GM12878 (cell line): ENCODE results near the gene PLOD2. TPM values are rescaled to one million over a fixed set of nuclear protein-coding genes. Genes with fewer than 3 reads are reported as not detected.
A peak's percentile ranks its signal among the peaks of the same experiment; 100 is the strongest.

Experiments used
- ATAC-seq: fragments of 200-7000 bp; cut with Tn5 transposase; 3 replicates; pipeline ENCODE4 v1.9.1; 2020; ENCODE audit warnings: mild to moderate bottlenecking, moderate library complexity
- BruUV-seq: library from RNA; stranded (reverse); fragments of 400-500 nt; replicated peaks from 2 replicates; lab custom pipeline; 2021; lab: Mats Ljungman, UMichigan
- CTCF ChIA-PET: fragments of 300-600 bp; sonication (Branson Sonifier 250); formaldehyde crosslinking; extraction: SDS; loops from one replicate; lab custom pipeline; 2021; ENCODE audit warnings: inconsistent platforms; lab: Yijun Ruan, JAX
- POLR2A ChIA-PET: fragments of 350-600 bp; formaldehyde crosslinking; extraction: SDS; loops from one replicate; lab custom pipeline; 2021; ENCODE audit warnings: inconsistent platforms; lab: Charles Lee
- RAD21 ChIA-PET: fragments of 300-600 bp; sonication (Branson Sonifier 250); formaldehyde crosslinking; loops from one replicate; lab custom pipeline; 2023; ENCODE audit warnings: antibody characterized with exemption; ENCODE audit not compliant: unreplicated experiment; lab: Charles Lee
- SMC1A ChIA-PET: fragments of 300-600 bp; sonication (Branson Sonifier 250); formaldehyde crosslinking; loops from one replicate; lab custom pipeline; 2023; ENCODE audit not compliant: unreplicated experiment, uncharacterized antibody; lab: Charles Lee
- DNase-seq: peaks from one replicate; pipeline ENCODE4 v3.0.0-alpha.2; 2011; ENCODE audit warnings: low read depth, low spot score
- FAIRE-seq: peaks from 3 replicates; lab custom pipeline; 2011; peaks lifted over from hg19 to GRCh38; lab: Jason Lieb, UNC
- H2AFZ ChIP-seq: 2 replicates; pipeline ENCODE4 v1.6.0; 2011; ENCODE audit warnings: low read depth, low read length, control low read depth; ENCODE audit not compliant: control insufficient read depth
- H3K27ac ChIP-seq: 2 replicates; pipeline ENCODE4 v1.5.1; 2011; ENCODE audit warnings: control low read depth; ENCODE audit not compliant: control insufficient read depth, insufficient read depth
- H3K27me3 ChIP-seq, 2 experiments: replicated peaks in 1 of 2; 2 replicates each; pipeline versions ENCODE4 v1.6.0 to v1.6.1; 2011; ENCODE audit warnings: low read length in 1 of 2; ENCODE audit not compliant: control insufficient read depth in 2 of 2, insufficient read depth in 2 of 2
- H3K36me3 ChIP-seq, 2 experiments: 2 replicates each; pipeline ENCODE4 v1.5.1; 2011; ENCODE audit warnings: low read length in 1 of 2; ENCODE audit not compliant: control insufficient read depth in 2 of 2, insufficient read depth in 2 of 2
- H3K4me1 ChIP-seq: 2 replicates; pipeline ENCODE4 v1.6.1; 2011; ENCODE audit warnings: mild to moderate bottlenecking, low read length, moderate library complexity, mixed read lengths; ENCODE audit not compliant: control insufficient read depth, insufficient read depth
- H3K4me2 ChIP-seq: 2 replicates; pipeline ENCODE4 v1.6.0; 2011; ENCODE audit warnings: control low read depth; ENCODE audit not compliant: control insufficient read depth, insufficient read depth
- H3K4me3 ChIP-seq: fragments of 200-600 bp; sonication (generic); 2 replicates; pipeline ENCODE4 v1.5.1; 2016
- H3K79me2 ChIP-seq: 2 replicates; pipeline ENCODE4 v1.6.0; 2011; ENCODE audit warnings: low read length; ENCODE audit not compliant: control insufficient read depth, insufficient read depth
- H3K9ac ChIP-seq: 2 replicates; pipeline ENCODE4 v1.8.0; 2011; ENCODE audit warnings: low read length, control low read depth, mixed read lengths; ENCODE audit not compliant: control insufficient read depth, insufficient read depth
- H3K9me3 ChIP-seq: replicated peaks from 3 replicates; pipeline ENCODE4 v1.5.1; 2011; ENCODE audit warnings: mild to moderate bottlenecking, low read length; ENCODE audit not compliant: control insufficient read depth, insufficient read depth
- H4K20me1 ChIP-seq: 2 replicates; pipeline ENCODE4 v1.6.0; 2011; ENCODE audit not compliant: control insufficient read depth, insufficient read depth
- CREM ChIP-seq: IDR thresholded peaks from 2 replicates; pipeline ENCODE4 v1.6.1; 2014; ENCODE audit warnings: antibody characterized with exemption, low read depth
- E4F1 ChIP-seq: fragments of 450-650 bp; IDR thresholded peaks from 2 replicates; pipeline ENCODE4 v1.6.1; 2018; ENCODE audit warnings: borderline replicate concordance, mild to moderate bottlenecking; ENCODE audit not compliant: partially characterized antibody
- EGR1 ChIP-seq, 2 experiments: IDR thresholded peaks; 1 replicate in 1 of 2; 2 replicates in 1 of 2; pipeline ENCODE4 v1.6.1; 2011 to 2012; ENCODE audit warnings: low read depth in 2 of 2, low read length in 2 of 2, borderline replicate concordance in 1 of 2, mild to moderate bottlenecking in 1 of 2, moderate library complexity in 1 of 2
- KDM1A ChIP-seq: fragments of 200-600 bp; sonication (generic); IDR thresholded peaks from 2 replicates; pipeline ENCODE4 v1.6.1; 2016; ENCODE audit warnings: borderline replicate concordance
- KLF5 ChIP-seq: fragments of 450-650 bp; IDR thresholded peaks from 2 replicates; pipeline ENCODE4 v1.6.1; 2014; ENCODE audit warnings: mild to moderate bottlenecking; ENCODE audit not compliant: partially characterized antibody
- POLR2AphosphoS2 ChIP-seq: IDR thresholded peaks from 2 replicates; pipeline ENCODE4 v1.6.1; 2011; ENCODE audit warnings: low read depth, mild to moderate bottlenecking, low read length, improper control_type of control experiment, moderate library complexity
- SMAD1 ChIP-seq: fragments of 450-650 bp; IDR thresholded peaks from 2 replicates; pipeline ENCODE4 v1.6.1; 2018; ENCODE audit warnings: mild to moderate bottlenecking, low read depth; ENCODE audit not compliant: partially characterized antibody
- ZBED1 ChIP-seq: IDR thresholded peaks from 2 replicates; pipeline ENCODE4 v1.6.1; 2016; ENCODE audit warnings: borderline replicate concordance
- WGBS: methylation state at CpG from one replicate; pipeline ENCODE4 v1.1.6; 2016; ENCODE audit warnings: low lambda C conversion rate; ENCODE audit not compliant: insufficient replicate concordance, insufficient coverage; ENCODE audit errors: missing lambda C conversion rate; 5-methylcytosine and 5-hydroxymethylcytosine counted together
- in situ Hi-C: fragments of 300-500 bp; cut with MboI; formaldehyde crosslinking; loops from 9 replicates; pipeline ENCODE4 v1.14.3; 2018; ENCODE audit warnings: mixed read lengths
- intact Hi-C: fragments of 100-400 bp; cut with micrococcal nuclease; formaldehyde crosslinking; loops from one replicate; pipeline ENCODE4 v1.14.2; 2022; ENCODE audit not compliant: unreplicated experiment
- polyA plus RNA-seq, 11 experiments: library from polyadenylated mRNA; depleted of rRNA in 4 of 11; unstranded in 6 of 11; stranded (reverse) in 5 of 11; fragments of >200 nt; fragmentation: Nextera tagmentation in 4 of 11; fragmentation: Illumina TruSeq in 1 of 11; extraction: Ambion mirVana in 4 of 11; extraction: Trizol in 1 of 11; gene quantifications; 1 replicate in 1 of 11; 2 replicates in 10 of 11; pipeline versions ENCODE4 v1.2.1 to v1.2.3, GENCODE V29; 2011 to 2016; ENCODE audit warnings: inconsistent platforms in 2 of 11, missing spikeins in 2 of 11, low read depth in 1 of 11
- total RNA-seq, 4 experiments: library from RNA; depleted of rRNA in 3 of 4; stranded (reverse); fragments of >200 nt in 3 of 4; fragmentation: Illumina TruSeq in 1 of 4; extraction: Trizol in 1 of 4; gene quantifications; 2 replicates each; pipeline versions ENCODE4 v1.2.1 to v1.2.3, GENCODE V29; 2013 to 2021

PLOD2 gene
- total and polyA plus RNA-seq, 10 of the 15 experiments (the other 5 are each of a cell fraction or from before 2014, with no cell fraction given), result 0.03 to 0.56 (median 0.33) TPM; not detected in 4

- no peaks in the 10 kb centered on the region for H3K9me3 ChIP-seq
- POLR2A ChIA-PET, result no interaction called here
- intact Hi-C loops (no loop called here), in situ Hi-C loops (no loop called here)
- peaks cover 5 to 11% of the 10 kb centered on the region in 2 experiments for H3K27me3 ChIP-seq
- H3K79me2 ChIP-seq, result no peaks in the 10 kb centered on the region
- no peak overlapping the region for H3K9ac ChIP-seq
- H3K27ac ChIP-seq, result no peak overlapping the region
- 20% methylated on average over 35 of the region's 35 CpGs for WGBS
- FAIRE-seq, result no peak
- H3K4me2 ChIP-seq, result no peak overlapping the region
- H4K20me1 ChIP-seq, result no peaks in the 10 kb centered on the region
- H3K4me1 ChIP-seq, result no peaks in the 10 kb centered on the region
- no peak overlapping the region for H2AFZ ChIP-seq
- H3K4me3 ChIP-seq, result no peak overlapping the region
- BruUV-seq, result no TSS peak
- no peak for DNase-seq
- CTCF ChIA-PET, result no interaction called here
- RAD21 ChIA-PET, result no interaction called here
- ATAC-seq, result peak; percentile 37
- TF ChIP-seq SMAD1 (no peak), POLR2AphosphoS2 (no peak), KLF5 (no peak), E4F1 (no peak), CREM (no peak), ZBED1 (no peak), EGR1 (IDR thresholded peaks at IDR 0.05; ENCODE audit: borderline replicate concordance in 1 of 2, low read depth in 2 of 2, low read length in 2 of 2) (no peak), KDM1A (no peak)
- no peaks in the 10 kb centered on the region for H3K36me3 ChIP-seq
- SMC1A ChIA-PET, result no interaction called here
Measured at GRCh38 chr3:146160321-146160963, 542 bp downstream of the PLOD2 start.
